Heart left ventricle (tissue), 13 donors: Measurements from ENCODE around the gene USP51.

Experiments
- POLR2A ChIP-seq, 2 donors: fragments of 450-650 bp; IDR thresholded peaks; one replicate each; pipeline ENCODE4 v1.6.1; 2017; ENCODE audit warnings: antibody characterized with exemption in 2 of 2, mild to moderate bottlenecking in 2 of 2, moderate library complexity in 2 of 2
- TF ChIP-seq, protein P1 (sequence below), 12 donors: fragments of 200-600 bp; sonication (generic) in 4 of 12; IDR thresholded peaks; one replicate each; pipeline versions ENCODE4 v1.5.0 to v1.8.0; 2018 to 2022; ENCODE audit warnings: antibody characterized with exemption in 12 of 12, mild to moderate bottlenecking in 5 of 12
- donor health status: ischemic (EF 13 %, LVEDD 7.1; RV severe dilation, severe dysfunction).
- donor health status: DM: no; HTN: yes; CAD: no.
- donor health status: DM: no; HTN: no; CAD: no.
- donor health status: ischemic (EF 25% LVEDD 6.9; RV normal size, moderate dysfunction).
- donor health status: ischemic (EF 25% LVEDD 5.7; RV mildly dilated, moderate dysfunction).
- donor health status: ischemic (EF 35%, LVEDD 5.7; RV mildly dilated, moderate dysfunction).
- donor health status: nonischemic (EF 11% LVEDD 7.7; RV severe dilation, severe dysfunction).
- donor health status: DM: yes; HTN: yes; CAD: no.
- donor health status: PGD.
- donor health status: ischemic (EF 29% LVEDD 5.4; RV normal size, mild dysfunction).
- donor health status: nonischemic (EF 23%, LVEDD 6.1; RV moderate dilation, normal function).

DNA sequence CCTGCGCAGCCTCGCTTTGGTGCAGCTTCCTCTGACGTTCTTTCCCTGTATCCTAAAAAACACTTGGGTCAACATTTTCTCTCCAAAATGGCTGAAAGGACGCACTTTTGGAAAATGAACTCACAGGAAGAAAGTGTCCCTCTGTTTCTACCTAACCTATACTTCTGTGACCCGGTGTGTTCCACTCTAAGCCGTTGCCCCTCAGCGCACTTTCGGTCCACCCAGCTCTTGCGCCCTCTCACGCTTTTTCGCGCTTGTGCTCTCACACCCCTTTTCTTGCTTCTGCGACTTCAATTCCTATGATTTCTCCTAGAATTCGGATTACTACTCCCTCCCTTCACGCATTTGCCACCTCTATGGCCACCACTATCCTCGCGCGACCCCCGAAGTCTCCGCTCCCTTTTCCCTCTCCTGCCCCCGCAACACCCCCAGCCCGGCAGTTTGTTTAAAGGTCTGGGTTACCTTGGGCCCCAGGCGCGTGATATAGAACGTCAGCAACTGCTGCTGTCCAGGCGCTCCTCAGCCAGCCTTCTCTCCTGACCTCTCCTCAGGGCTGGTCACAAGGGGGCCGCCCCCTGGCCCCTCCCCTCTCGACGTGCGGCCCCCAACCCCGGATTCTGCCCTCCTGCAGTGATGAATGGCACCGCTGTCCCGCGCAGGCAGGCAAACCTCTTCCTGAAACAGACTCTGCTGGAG is at the start of gene USP51:
- TF ChIP-seq, protein P1, sequence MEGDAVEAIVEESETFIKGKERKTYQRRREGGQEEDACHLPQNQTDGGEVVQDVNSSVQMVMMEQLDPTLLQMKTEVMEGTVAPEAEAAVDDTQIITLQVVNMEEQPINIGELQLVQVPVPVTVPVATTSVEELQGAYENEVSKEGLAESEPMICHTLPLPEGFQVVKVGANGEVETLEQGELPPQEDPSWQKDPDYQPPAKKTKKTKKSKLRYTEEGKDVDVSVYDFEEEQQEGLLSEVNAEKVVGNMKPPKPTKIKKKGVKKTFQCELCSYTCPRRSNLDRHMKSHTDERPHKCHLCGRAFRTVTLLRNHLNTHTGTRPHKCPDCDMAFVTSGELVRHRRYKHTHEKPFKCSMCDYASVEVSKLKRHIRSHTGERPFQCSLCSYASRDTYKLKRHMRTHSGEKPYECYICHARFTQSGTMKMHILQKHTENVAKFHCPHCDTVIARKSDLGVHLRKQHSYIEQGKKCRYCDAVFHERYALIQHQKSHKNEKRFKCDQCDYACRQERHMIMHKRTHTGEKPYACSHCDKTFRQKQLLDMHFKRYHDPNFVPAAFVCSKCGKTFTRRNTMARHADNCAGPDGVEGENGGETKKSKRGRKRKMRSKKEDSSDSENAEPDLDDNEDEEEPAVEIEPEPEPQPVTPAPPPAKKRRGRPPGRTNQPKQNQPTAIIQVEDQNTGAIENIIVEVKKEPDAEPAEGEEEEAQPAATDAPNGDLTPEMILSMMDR (IDR thresholded peaks at IDR 0.05) = peak in 5 of 12 donors; percentile 5 to 34 (median 18)
- no peak for TF ChIP-seq POLR2A (IDR thresholded peaks at IDR 0.05)
